Endometrial microvascular endothelial cells (primary cell): ENCODE data around the gene CHST9. TPM values are rescaled to one million over a fixed set of nuclear protein-coding genes. Genes with fewer than 3 reads are reported as not detected.
"Not testable (repeated sequence)": the region's sequence is repeated elsewhere in the genome, so short reads cannot be mapped to it uniquely, and the experiment has no call there.

Experiments
- in situ Hi-C: cut with HindIII; loops from 2 replicates; pipeline ENCODE4 v1.10.0; 2017; ENCODE audit warnings: low sequenced_read_pairs, low pct_unique_long_range_greater_than_20kb; ENCODE audit errors: inconsistent ontology term
- total RNA-seq: library from RNA; depleted of rRNA; stranded (reverse); fragments of >200 nt; gene quantifications from one replicate; pipeline ENCODE4 v1.2.3, GENCODE V29; 2015; ENCODE audit errors: inconsistent ontology term

CHST9 gene, protein sequence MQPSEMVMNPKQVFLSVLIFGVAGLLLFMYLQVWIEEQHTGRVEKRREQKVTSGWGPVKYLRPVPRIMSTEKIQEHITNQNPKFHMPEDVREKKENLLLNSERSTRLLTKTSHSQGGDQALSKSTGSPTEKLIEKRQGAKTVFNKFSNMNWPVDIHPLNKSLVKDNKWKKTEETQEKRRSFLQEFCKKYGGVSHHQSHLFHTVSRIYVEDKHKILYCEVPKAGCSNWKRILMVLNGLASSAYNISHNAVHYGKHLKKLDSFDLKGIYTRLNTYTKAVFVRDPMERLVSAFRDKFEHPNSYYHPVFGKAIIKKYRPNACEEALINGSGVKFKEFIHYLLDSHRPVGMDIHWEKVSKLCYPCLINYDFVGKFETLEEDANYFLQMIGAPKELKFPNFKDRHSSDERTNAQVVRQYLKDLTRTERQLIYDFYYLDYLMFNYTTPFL
- total RNA-seq: not detected

- in situ Hi-C loops: no loop called here
Observed at GRCh38 chr18:27185025-27185763, at the start of gene CHST9. TSS of gene CHST9 (minus strand) at chr18:27185308. CDS start at chr18:27142809, 42,499 bp downstream.

GRCh38 chr18:27232355-27232754 is 47.2 kb upstream of the CHST9 start:
- in situ Hi-C loops: not testable (repeated sequence)

DNA sequence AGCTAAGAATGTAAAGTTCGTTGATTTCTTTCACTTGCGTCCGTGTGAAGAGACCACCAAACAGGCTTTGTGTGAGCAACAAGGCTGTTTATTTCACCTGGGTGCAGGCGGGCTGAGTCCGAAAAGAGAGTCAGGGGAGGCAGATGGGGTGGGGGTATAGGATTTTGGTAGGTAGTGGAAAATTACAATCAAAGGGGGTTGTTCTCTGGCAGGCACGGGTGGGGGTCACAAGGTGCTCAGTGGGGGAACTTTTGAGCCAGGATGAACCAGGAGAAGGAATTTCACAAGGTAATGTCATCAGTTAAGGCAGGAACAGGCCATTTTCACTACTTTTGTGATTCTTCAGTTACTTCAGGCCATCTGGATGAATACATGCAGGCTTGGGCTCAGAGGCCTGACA is 46.6 kb upstream of the CHST9 start:
- in situ Hi-C loops: not testable (repeated sequence)

DNA sequence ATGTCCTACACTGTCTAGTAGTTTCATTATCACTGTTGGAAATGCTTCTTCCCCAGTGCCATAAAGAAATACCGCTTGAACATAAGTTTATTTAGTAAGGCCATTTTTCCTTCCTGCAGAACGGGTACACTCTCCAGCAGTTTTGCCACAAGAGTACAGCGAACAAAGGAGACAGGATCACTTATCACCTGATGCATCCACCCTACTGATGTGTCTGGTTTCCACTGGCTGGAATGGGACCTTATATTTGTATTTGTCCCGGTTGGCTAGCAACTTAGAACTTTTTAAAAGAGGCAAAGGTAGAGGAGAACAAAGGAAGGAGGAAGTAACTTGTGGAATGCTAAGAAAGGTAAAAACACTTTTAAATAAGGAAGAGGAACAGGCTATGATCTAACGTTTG is 46.1 kb upstream of the CHST9 start:
- in situ Hi-C loops: not testable (repeated sequence)

GRCh38 chr18:27227721-27228120 is 42.6 kb upstream of the CHST9 start:
- in situ Hi-C loops: no loop called here

DNA sequence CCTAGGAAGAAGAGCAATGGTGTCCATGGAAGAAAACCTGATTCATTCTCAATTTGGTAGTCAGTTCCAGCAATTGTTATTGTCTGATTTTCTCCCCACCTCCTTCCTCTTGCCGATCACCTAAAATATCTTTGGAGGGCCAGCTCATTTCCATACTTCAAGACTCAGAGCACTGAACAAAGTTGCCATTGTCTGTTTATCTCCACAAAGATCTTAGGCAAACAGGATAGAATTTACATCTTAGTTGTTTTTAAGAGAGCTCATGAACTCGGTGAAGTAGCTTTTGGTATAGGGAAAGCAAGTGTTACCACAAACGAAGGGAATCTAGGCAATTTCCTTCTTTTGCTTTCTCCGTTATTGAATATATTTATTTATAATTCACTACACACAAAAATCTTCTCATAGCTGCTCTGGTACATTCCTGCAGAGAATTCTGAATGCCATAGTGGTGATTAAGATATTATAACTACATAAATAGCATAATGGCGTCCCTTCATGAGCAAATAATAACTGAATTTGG is 41.5 kb upstream of the CHST9 start:
- in situ Hi-C loops: no loop called here

DNA sequence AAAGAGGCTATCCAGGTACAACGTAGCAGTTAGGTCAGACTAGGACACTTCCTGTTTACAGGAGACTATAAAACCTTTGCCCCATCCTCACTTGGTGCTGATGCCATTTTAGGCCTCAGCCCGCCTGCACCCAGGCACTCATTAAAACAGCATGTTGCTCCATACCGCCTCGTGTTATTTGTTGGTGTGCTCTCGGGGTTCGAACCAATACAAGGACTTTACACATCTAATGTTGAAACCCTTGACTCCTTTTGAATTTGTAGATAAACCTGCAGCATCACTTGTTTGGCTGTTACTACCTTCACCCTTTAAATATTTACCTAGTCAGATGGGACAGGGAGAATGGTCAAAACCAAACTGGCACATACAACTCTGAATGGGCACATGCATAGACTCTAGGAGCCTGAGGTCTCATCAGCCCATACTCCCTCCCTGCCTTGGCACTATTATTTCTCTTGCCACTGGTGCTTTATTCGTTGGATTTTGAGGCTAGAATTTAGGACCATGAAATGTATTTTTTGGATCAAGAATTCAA is 40.9 kb upstream of the CHST9 start:
- in situ Hi-C loops: no loop called here

GRCh38 chr18:27223526-27224291 is 38.6 kb upstream of the CHST9 start:
- in situ Hi-C loops: no loop called here

GRCh38 chr18:27214831-27215230 is 29.7 kb upstream of the CHST9 start:
- in situ Hi-C loops: no loop called here

GRCh38 chr18:27213123-27213717 is 28.1 kb upstream of the CHST9 start:
- in situ Hi-C loops: no loop called here

DNA sequence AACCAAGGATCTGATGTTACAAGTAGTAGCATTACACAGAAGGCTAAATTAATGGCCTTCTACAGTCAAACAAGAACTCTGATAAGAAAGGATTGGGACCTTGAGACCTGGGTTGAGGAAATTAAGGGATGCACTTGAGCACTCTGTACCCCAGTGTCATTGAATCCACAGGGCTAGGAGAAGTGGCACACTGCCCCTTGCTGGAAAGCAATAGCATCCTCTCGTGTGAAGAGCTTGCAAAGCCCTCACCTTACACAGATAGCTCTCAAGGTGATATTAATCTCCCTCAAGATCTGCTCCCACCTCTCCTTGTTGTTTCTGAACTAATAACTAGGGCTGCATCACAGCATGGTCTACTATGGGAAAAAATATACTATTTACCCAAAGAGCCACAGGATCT is 26.5 kb upstream of the CHST9 start:
- in situ Hi-C loops: no loop called here

- in situ Hi-C loops: no loop called here
Observed at GRCh38 chr18:27206411-27206810, 21.3 kb upstream of the CHST9 start.

DNA sequence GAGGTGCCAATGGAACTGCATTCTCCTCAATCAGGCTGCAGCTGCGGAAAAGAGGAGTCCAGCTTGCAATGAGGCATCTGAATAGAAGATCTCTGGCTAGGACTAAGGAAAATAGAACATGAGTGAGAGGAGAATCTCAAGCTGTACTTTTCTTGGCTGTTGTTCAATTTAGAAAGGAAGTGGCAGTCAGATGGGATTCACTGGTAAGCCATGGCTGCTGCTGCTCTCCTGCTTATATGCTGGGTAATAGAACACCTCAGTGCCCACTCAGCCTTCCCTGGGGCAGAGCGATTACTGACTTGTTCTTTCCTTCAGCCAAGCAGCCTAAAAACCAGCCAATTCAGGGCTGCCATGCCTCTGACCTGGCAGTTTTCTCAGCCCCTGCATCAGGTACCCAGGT is 17.6 kb upstream of the CHST9 start:
- in situ Hi-C loops: no loop called here

- in situ Hi-C loops: no loop called here
Observed at GRCh38 chr18:27198036-27198435, 12.9 kb upstream of the CHST9 start.

DNA sequence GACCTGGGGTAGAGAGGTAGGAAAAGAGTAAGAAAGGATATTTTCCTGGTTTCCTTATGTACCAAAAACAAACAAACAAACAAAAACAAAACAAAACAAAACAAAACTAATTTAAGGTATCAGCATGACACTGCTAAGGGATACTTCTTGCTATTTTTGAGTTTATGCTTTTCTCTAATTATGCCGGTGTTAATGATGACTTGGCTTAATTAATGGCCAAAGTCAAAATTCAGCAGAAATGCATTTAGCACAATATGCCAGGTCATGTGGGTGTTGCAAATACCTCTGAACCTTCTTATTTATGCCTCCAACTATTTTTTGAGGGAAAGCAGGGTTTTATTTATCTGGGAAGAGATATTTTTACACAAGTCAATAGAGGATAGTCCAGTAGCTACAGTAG is 3.2 kb upstream of the CHST9 start:
- in situ Hi-C loops: no loop called here

GRCh38 chr18:27185897-27186296 is 789 bp upstream of the CHST9 start:
- in situ Hi-C loops: no loop called here

GRCh38 chr18:27184115-27185024 is 738 bp downstream of the CHST9 start:
- in situ Hi-C loops: no loop called here

DNA sequence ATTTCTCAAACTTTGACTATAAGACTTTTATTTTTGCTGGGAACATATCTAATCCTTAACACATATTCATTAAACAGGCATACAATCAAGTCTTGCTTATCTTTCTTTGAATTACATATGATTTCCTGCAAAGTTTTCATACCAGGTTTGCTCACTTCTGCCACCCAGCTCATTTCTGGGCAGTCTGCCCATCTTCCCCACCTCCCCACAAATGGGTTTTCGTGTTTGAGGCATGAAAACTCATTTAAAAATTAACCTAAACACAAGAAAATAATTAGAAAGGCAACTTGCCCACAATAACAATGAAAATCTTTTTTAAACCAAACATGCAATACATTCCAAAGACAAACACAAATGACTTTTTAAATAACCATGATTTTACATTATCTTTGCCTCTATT is 3.4 kb downstream of the CHST9 start:
- in situ Hi-C loops: no loop called here
